UCSD-AML1 (cell line): ENCODE data around the gene NFIB.

Source experiments
- DNase-seq: peaks from one replicate; lab custom pipeline; 2025; ENCODE audit not compliant: unreplicated experiment; lab: John Stamatoyannopoulos, UW

The NFIB gene

GRCh38 chr9:14249527-14249926, 64.4 kb downstream of the NFIB start:
- DNase-seq = no peak

- no peak for DNase-seq
Measured at GRCh38 chr9:14248149-14248548, 65.8 kb downstream of the NFIB start.

GRCh38 chr9:14247577-14247976, 66.4 kb downstream of the NFIB start:
- no peak for DNase-seq

- no peak for DNase-seq
Measured at GRCh38 chr9:14246951-14247350, 67.0 kb downstream of the NFIB start.

- peak; percentile 12 for DNase-seq
Measured at GRCh38 chr9:14245901-14246525, 67.9 kb downstream of the NFIB start.

GRCh38 chr9:14243514-14244042, 70.4 kb downstream of the NFIB start:
- DNase-seq = peak; percentile 10

- no peak for DNase-seq
Measured at GRCh38 chr9:14242150-14242805, 71.7 kb downstream of the NFIB start.

GRCh38 chr9:14240537-14240936, 73.4 kb downstream of the NFIB start:
- DNase-seq = no peak

GRCh38 chr9:14238518-14238917, 75.4 kb downstream of the NFIB start:
- no peak for DNase-seq

- no peak for DNase-seq
Measured at GRCh38 chr9:14238079-14238478, 75.9 kb downstream of the NFIB start.

- DNase-seq = no peak
Measured at GRCh38 chr9:14236591-14236990, 77.3 kb downstream of the NFIB start.

- DNase-seq = no peak
Measured at GRCh38 chr9:14232111-14232510, 81.8 kb downstream of the NFIB start.

GRCh38 chr9:14231196-14231990, 82.5 kb downstream of the NFIB start:
- DNase-seq = no peak

GRCh38 chr9:14228602-14229001, 85.3 kb downstream of the NFIB start:
- no peak for DNase-seq

GRCh38 chr9:14226855-14227532, 86.9 kb downstream of the NFIB start:
- DNase-seq = no peak

GRCh38 chr9:14223081-14223480, 90.9 kb downstream of the NFIB start:
- no peak for DNase-seq

GRCh38 chr9:14222149-14222835, 91.6 kb downstream of the NFIB start:
- no peak for DNase-seq

- peak; percentile 8 for DNase-seq
Measured at GRCh38 chr9:14221558-14221957, 92.4 kb downstream of the NFIB start.

- no peak for DNase-seq
Measured at GRCh38 chr9:14221119-14221518, 92.8 kb downstream of the NFIB start.

GRCh38 chr9:14220256-14220655, 93.7 kb downstream of the NFIB start:
- DNase-seq = no peak

GRCh38 chr9:14219850-14220249, 94.1 kb downstream of the NFIB start:
- DNase-seq = no peak
